Calu3 (cell line): ENCODE data around the gene FIZ1. TPM values are rescaled to one million over a fixed set of nuclear protein-coding genes. Genes with fewer than 3 reads are reported as not detected.
A peak's percentile ranks its signal among the peaks of the same experiment; 100 is the strongest.

Experiments used
- BruUV-seq: library from RNA; stranded (reverse); fragments of 400-500 nt; replicated peaks from 2 replicates; lab custom pipeline; 2021; lab: Mats Ljungman, UMichigan
- CTCF ChIA-PET: fragments of 300-600 bp; sonication (Branson Sonifier 250); formaldehyde crosslinking; loops from one replicate; lab custom pipeline; 2022; ENCODE audit warnings: antibody characterized with exemption; lab: Charles Lee
- DNase-seq: peaks from one replicate; pipeline ENCODE4 v3.0.0; 2022
- H3K27ac Mint-ChIP-seq: one replicate; pipeline ENCODE4 v1.8.0; 2022; ENCODE audit warnings: mixed read lengths; ENCODE audit not compliant: unreplicated experiment
- H3K27me3 Mint-ChIP-seq: one replicate; pipeline ENCODE4 v1.8.0; 2022; ENCODE audit warnings: mixed read lengths; ENCODE audit not compliant: unreplicated experiment
- H3K36me3 Mint-ChIP-seq: one replicate; pipeline ENCODE4 v1.8.0; 2022; ENCODE audit warnings: mild to moderate bottlenecking, moderate library complexity, mixed read lengths; ENCODE audit not compliant: insufficient read depth, unreplicated experiment
- H3K4me1 Mint-ChIP-seq: one replicate; pipeline ENCODE4 v1.8.0; 2022; ENCODE audit warnings: mild to moderate bottlenecking, low read depth, mixed read lengths; ENCODE audit not compliant: unreplicated experiment
- H3K4me3 Mint-ChIP-seq: one replicate; pipeline ENCODE4 v1.8.0; 2022; ENCODE audit warnings: mild to moderate bottlenecking, low read depth, moderate library complexity, mixed read lengths; ENCODE audit not compliant: unreplicated experiment
- H3K9me3 Mint-ChIP-seq: one replicate; pipeline ENCODE4 v1.8.0; 2022; ENCODE audit warnings: low read depth, mixed read lengths; ENCODE audit not compliant: unreplicated experiment
- intact Hi-C: fragments of 100-400 bp; cut with micrococcal nuclease; formaldehyde crosslinking; loops from one replicate; pipeline ENCODE4 v1.10.0; 2022; ENCODE audit not compliant: unreplicated experiment
- total RNA-seq: library from RNA; stranded (reverse); gene quantifications from 2 replicates; pipeline ENCODE4 v1.2.3, GENCODE V29; 2022
- TF ChIP-seq, protein P1 (sequence below): fragments of 200-600 bp; IDR thresholded peaks from one replicate; pipeline ENCODE4 v1.8.0; 2022; ENCODE audit warnings: antibody characterized with exemption; ENCODE audit not compliant: unreplicated experiment

Gene FIZ1
- total RNA-seq, 1 experiment from 2014 or later: 18.6 TPM

DNA sequence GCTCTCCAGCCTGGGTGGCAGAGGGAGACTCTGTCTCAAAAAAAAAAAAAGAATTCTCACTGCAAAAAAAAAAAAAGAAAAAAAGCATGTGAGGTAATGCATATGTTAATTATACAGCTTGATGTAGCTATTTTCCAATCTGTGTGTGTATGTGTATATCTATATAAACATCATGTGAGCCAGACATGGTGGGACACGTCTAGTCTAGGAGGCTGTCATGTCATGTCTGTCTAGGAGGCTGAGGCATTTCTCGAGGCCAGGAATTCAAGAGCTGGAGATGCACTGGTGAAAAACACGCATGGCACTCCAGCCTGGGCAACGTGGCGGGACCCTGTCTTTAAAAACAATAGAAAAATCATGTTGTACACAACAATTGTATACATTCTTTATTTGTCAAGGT lies 47.1 kb downstream of the FIZ1 start:
- BruUV-seq: no TSS peak
- Mint-ChIP-seq H3K4me1 (peaks cover 49% of the 10 kb centered on the region), H3K36me3 (peaks cover 21% of the 10 kb centered on the region), H3K4me3 (no peak overlapping the region), H3K9me3 (no peaks in the 10 kb centered on the region), H3K27me3 (no peaks in the 10 kb centered on the region), H3K27ac (no peak overlapping the region)
- intact Hi-C loops: no loop called here
- DNase-seq: no peak
- CTCF ChIA-PET: interaction anchor here (0.6 to 1.3 kb wide), 4 partner anchors 47 to 781 kb away, joined by 3 to 5 read pairs (median 4); partner anchors contain the start of gene FIZ1
- TF ChIP-seq, protein P1, sequence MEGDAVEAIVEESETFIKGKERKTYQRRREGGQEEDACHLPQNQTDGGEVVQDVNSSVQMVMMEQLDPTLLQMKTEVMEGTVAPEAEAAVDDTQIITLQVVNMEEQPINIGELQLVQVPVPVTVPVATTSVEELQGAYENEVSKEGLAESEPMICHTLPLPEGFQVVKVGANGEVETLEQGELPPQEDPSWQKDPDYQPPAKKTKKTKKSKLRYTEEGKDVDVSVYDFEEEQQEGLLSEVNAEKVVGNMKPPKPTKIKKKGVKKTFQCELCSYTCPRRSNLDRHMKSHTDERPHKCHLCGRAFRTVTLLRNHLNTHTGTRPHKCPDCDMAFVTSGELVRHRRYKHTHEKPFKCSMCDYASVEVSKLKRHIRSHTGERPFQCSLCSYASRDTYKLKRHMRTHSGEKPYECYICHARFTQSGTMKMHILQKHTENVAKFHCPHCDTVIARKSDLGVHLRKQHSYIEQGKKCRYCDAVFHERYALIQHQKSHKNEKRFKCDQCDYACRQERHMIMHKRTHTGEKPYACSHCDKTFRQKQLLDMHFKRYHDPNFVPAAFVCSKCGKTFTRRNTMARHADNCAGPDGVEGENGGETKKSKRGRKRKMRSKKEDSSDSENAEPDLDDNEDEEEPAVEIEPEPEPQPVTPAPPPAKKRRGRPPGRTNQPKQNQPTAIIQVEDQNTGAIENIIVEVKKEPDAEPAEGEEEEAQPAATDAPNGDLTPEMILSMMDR: no peak

DNA sequence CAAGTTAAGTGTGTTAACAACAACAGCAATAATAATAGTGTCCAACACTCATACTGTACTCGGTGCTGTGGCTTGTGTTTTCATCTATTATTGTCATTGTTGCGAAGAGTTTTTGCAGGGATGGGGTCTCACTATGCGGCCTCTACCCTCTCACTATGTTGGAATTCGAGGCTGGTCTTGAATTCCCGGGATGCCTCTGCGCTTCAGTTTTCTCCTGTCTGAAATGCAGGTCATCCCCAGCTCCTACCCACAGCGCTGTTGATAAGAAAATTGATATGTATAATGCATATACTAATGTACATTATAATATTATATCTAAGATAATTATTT lies 49.0 kb downstream of the FIZ1 start:
- CTCF ChIA-PET: interaction anchor here (0.7 to 1.5 kb wide), 2 partner anchors 49 to 55 kb away, joined by 3 to 4 read pairs; partner anchors contain the start of genes FIZ1 and ZNF865
- no TSS peak for BruUV-seq
- H3K9me3 Mint-ChIP-seq: no peaks in the 10 kb centered on the region
- no peak for DNase-seq
- intact Hi-C loops: no loop called here
- peaks cover 63% of the 10 kb centered on the region for H3K4me1 Mint-ChIP-seq
- peak overlapping the region; percentile 65 for H3K4me3 Mint-ChIP-seq
- H3K27ac Mint-ChIP-seq: peak overlapping the region; percentile 94
- H3K27me3 Mint-ChIP-seq: peaks cover 10% of the 10 kb centered on the region
- peaks cover 24% of the 10 kb centered on the region for H3K36me3 Mint-ChIP-seq
- TF ChIP-seq, protein P1: no peak

DNA sequence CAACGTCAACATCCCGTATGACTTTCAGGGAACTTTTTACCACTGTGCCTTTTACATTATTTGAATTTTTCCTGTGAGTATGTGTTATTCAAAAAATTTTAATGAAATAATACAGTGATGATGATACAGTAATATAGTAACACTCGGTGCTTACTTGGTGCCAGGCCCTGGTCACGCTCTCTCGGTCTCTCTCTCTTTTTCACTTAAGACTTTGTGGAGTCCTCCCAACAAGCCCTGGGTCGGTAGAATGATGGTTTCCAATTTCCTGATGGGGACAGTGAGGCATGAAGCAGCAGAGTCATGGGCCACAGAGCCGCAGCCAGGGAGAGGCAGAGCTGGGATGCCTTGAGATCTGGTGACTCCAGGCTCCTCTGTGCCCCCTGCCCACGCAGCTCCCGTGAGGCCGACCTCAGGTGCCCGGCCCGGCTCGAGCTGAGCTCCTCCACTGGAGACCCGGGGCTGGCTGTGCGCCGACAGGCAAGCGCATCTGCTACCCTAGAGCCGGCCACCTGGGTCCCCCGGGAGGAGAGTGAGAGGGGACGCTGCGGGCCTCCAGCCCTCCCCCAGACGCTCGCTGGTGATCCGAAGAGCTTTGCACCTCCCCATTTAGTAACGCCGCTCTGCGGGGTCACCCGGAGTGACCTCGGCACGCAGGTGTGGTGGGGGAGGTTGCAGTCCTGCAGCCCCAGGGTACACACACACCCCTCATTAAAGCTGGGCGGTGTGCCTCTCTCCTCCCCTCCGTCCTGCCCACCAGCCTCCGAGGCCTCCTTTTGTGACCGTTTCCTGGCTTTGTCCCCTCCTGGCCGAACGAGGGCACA lies 49.6 kb downstream of the FIZ1 start:
- CTCF ChIA-PET: interaction anchor here (0.7 to 1.5 kb wide), 2 partner anchors 50 to 56 kb away, joined by 3 to 4 read pairs; partner anchors contain the start of genes FIZ1 and ZNF865
- no peaks in the 10 kb centered on the region for H3K9me3 Mint-ChIP-seq
- intact Hi-C loops: loop anchor here (2.0 to 5.0 kb wide), 4 partner anchors 33 to 402 kb away; partner anchors contain the start of genes FIZ1, TNNT1 and ZNF579

More for the DNA sequence above, 49.6 kb downstream of the FIZ1 start:
- peaks cover 24% of the 10 kb centered on the region for H3K36me3 Mint-ChIP-seq
- H3K27me3 Mint-ChIP-seq: peaks cover 13% of the 10 kb centered on the region
- peak overlapping the region; percentile 65 for H3K4me3 Mint-ChIP-seq
- peak; percentile 56 for DNase-seq
- H3K4me1 Mint-ChIP-seq: peaks cover 69% of the 10 kb centered on the region
- TF ChIP-seq, protein P1: no peak
- BruUV-seq: TSS peak; percentile 86
- peak overlapping the region; percentile 94 for H3K27ac Mint-ChIP-seq
